Activated CD4-positive, alpha-beta T cell treated with anti-CD3 and anti-CD28 coated beads for 1 hour (primary cell): Measurements from ENCODE around the gene DOCK9.

Experiments used
- DNase-seq: peaks from one replicate; pipeline ENCODE4 v3.0.0-alpha.2; 2020

Gene DOCK9

DNA sequence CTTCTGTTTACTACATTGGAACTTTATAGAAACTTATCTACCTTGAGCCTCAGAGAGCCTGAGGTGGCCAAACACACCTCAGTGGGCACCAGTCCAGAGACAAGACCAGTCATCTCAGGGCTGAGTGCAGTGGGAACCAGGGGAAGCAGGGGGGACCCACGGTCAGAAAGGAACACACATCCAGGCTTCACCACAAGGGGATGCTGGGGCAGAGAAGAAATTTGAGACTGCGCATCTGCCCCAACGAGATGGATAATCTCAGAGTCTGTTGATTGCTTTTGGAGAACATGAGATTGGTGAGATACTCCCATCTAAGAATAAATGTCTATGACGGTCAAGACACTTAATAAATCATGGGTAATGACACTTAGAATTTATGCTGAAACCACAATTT is 98.7 kb downstream of the DOCK9 start:
- no peak for DNase-seq

DNA sequence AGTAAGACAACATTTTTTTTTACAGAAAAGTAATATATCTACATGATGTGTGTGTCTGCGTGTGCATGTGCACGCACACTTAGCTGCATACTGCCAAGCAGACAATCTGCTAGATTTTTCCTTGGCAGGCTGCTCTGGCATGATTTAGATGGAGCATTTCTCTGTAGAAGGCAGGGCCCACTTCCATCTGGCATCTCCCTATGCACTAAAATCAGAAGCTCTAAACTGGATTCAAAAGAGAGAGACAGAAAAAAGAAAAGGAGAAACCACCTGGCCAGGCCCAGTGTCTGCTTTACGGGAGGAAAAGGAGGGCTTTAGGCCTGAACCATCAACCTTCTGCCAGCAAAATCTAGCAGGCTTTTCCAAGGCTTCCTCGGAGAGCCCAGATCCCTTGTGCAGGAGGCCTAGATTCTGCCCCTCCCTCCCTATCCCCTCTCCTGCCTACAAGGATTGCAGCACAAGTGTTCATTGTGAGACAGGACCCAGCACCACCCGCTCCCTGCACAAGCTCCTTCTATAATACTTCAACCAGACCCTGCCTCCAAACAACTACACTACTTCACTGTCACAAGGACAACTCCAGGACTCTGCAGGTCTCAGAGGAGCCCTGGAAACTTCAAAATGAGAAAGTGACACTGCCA is 99.3 kb downstream of the DOCK9 start:
- DNase-seq: no peak

DNA sequence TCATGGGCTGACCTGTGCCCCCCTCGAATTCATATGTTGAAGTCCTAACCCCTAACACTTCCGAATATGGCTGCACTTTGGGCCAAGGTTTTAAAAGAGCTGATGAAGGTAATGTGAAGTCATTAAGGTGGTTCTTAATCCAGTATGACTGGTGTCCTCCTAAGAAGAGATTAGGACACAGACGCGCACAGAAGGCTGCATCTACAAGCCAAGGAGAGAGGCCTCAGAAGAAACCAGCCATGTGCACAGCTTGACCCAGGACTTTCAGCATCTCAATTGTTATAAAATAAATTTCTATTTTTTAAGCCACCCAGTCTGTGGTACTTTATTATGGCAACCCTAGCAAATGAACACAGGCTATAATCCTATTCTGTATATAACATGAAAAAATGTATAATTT is 99.9 kb downstream of the DOCK9 start:
- no peak for DNase-seq

DNA sequence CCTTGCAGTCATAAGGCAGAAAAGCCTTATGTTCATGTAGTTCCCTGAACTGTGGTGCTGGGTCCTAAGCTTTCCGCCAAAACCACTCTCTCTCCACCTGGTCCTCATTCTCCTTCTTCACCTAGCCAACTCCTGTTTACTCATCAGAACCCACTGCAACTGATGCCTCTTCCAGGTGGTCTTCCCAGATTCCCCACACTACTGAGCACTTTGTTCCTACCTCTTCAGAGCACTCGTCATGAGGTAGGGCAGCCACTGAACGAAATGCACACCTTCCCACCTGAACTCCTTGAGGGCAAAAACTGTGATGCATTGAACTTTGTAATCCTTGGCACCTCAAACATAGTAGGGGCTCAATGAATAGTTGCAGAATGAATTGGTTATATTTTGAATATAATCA is 100.4 kb downstream of the DOCK9 start:
- DNase-seq: no peak

DNA sequence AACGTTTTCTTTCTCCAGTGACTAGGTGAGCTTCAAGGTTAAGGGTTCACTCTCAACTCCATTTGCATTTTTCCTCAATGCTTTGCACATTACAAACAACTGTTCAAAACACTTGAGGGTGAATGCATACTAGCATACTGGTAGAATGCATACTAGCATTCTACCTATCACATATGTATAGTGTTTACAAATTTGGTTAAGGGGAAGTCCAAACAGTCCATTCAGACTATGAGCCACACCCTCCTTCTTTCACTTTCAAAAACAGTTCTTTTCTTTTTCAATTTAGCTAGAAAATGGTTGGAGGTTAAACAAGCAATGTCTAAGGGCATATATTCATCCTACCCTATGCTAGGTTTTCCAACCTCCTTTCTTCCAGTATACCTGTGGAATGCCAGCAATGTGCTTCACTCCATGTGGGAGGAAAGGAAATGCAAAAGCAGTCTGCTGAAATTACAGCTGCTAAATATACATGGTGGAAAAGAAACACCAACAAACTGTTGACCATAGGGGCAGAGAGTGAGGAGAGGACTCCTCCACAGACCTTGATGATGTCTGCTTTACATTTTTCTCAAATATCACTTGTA is 102.6 kb downstream of the DOCK9 start:
- no peak for DNase-seq

DNA sequence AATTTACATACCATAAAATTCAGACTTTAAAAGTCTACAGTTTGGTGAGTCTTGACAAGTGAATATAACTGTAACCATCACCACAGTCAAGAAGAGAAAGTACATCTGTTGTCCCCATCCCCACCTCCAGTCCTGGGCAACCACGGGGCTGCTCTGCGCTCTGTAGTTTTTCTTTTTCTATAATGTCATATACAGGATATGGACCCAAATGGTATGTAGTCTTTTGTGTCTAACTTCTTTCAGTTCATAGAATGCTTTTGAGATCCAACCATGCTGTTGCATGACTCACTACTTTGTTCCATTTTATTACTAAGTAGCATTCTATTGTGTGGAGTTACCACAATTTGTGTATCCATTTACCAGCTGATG is 103.9 kb downstream of the DOCK9 start:
- DNase-seq: no peak

DNA sequence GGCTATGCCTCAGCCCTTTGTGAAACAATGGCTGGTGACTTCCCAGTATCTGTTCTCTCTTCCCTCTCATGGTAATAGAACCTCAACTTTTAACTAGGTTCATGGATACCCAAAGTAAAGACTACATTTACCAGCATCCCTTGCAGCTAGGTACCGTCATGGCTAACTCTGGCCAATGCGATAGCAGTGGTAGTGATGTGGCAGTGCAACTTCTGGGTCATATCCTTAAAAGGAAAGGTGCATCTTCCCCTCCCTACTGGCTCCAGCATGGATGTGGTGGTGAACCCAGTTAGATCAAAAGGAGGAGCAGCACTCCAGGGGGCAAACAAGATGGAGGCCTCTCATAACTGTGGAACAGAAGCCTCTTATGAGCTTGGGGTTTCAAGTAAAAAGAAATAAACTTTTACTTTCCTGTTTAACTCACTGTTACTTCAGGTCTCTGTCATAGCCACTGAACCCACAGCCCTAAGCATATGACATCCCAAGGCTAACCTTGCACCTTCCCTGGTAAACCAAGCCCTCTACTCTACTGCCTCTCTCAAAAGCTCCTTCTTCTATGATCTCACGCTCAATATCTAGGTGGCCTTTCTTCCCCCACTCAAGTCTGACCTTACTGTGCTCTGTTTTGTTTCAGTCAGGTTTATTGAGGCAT is 104.4 kb downstream of the DOCK9 start:
- no peak for DNase-seq

DNA sequence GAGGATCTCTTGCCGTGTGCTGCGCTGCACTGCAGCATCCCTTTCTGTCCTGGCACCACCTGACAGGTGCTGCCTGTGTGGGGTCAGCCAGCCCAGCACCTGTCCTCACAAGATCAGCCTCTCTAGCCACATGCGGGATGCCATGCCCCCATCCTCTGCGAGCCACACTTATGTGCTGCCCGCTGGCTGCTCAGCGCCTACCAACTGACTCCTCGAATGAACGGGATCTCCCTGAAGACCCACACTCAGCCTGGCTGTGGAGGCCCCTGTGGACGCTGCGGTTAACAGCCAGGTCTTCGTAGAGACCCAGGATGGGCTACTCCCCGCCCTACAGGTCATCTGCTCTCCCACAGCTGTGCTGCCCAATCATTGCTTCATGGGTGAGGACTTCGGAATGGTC is 106.1 kb downstream of the DOCK9 start:
- DNase-seq: no peak

DNA sequence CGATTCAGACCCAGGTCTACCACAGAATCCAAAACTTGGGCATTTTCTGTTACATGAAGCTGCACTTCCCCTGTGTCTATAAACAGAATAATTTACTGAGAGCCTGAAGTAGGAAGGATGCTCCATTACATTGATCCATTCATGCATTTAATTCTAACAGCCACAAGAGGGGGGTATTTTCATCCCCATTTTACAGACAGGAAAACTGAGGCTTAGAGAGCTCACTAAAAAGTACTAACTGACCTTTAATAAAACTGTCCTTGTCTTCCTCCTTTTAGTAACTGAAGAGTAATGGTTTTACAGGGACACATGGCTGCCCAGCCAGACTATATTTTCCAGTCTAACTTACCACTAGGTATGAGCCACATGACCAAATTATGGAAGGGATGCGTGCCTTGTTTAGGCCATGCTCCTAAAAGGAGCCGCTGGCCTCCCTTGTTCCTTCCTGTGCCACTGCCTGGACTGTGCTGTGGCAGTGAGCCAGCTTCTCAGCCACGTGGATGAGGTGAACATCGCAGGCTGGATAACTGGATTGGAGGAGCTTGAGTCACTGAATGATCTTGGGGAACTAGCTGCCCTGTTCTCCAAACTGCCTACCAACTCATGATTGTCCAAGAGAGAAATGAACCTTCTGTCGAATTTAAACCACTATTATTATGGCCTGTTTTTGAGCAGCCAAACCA is 108.3 kb downstream of the DOCK9 start:
- no peak for DNase-seq

DNA sequence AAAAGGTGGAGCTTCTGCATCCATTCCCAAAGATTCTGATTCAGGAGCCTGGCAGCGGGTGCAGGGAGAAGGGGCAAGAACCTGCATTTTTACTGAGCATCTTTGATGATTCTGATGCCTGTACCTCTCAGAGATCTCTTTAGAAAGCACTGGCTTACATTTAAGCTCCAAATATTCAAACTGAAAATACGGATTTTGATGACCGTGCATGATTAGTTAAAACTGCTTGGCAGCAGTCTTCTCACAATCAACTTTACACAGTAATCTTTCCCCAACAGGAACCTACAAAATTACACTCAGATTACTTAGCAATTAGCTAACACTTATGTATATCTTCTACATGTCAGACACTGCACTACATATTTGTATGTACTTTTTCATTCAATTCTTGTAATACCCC is 108.9 kb downstream of the DOCK9 start:
- DNase-seq: no peak

DNA sequence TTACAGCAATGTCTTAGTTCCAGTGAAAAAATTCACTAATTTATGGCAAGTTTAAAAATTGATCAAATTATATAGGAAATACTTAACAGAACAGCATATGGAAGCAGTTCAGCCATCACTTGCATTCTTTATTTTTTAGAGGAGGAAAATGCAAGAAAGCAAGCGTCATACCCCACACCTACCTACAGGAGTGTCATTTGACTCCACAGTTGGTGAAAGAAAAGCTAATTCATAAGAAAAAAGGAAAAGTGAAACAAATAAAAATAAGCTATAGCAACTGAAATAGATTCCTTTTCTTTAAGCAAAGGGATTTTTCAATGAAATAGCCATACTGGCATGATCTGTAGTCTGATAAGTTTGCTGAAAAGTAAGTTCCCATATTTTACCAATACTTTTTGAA is 111.0 kb downstream of the DOCK9 start:
- DNase-seq: no peak

DNA sequence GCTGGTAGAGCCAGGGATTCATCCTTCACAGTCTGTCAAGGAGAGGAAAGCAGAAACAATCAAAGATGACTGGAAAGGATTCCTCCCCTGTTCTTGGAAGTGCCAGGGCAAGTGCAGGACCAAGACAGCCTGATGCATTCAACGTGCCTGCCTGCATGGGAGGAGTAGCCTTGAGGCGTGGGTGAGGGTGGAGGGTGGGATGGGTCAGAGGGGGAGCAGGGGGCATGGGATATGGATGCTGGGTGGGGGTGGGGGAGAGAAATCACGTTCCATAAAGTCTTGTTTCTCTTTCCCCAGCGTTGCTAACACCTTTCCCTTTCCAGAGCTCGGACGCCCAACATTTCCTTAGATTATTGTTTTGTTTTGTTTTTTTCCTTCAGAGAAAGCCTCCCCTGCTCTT is 117.4 kb downstream of the DOCK9 start:
- DNase-seq: no peak

DNA sequence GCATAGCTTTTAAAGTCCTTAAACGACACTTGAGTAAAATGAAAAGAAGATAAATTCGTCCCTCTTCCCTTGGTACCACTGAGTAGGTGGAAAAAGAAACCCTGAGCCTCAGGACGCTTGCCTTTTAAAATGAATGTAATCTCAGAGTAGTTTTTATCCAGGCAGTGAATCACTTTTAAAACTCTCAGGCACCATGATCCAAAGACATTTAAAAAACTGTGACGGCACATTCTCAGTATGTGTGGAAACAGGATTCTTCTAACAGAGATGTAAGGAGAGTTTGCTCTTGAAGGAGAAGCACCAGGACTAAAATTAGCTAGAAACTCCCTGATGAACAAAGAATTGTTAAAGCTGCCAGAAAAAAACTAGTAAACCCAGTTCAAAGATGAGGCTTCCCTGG is 119.7 kb downstream of the DOCK9 start:
- no peak for DNase-seq

DNA sequence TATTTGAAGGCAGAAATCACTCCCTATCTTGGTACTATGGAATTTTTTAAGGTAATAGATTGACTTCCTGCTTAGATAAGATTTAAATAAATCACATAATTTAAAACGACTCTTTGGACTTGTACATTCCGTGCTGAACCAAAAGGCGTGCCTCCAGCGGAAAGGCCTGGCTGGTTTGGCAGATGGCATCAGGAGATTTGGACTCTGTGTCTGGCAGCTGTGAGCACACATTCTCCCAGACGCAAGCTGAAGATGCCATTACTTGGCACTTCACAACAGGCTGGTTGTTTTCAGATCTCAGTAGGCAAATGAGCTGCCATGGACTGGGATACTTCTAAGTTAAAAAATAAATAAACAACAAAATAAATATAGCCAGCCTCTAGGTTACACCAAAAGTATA is 120.9 kb downstream of the DOCK9 start:
- no peak for DNase-seq

DNA sequence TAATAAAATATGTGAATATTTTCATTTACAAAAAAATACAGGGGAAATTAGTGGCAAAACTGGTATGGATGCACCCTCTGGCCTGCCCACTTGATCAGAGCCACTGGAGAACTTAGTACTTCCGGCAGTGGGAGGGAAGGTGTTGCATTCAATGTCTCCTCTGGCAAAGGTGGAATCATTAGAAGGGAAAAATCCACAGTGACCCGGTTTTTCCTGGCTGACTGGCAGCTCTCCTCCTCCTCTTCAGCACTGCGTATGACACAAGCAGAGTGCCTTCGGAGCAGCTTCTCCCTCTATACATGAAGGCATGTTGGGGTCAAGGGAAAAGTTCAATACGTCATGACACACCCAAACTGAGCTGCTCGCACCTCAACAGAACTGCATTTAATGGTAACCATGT is 123.4 kb downstream of the DOCK9 start:
- DNase-seq: no peak

DNA sequence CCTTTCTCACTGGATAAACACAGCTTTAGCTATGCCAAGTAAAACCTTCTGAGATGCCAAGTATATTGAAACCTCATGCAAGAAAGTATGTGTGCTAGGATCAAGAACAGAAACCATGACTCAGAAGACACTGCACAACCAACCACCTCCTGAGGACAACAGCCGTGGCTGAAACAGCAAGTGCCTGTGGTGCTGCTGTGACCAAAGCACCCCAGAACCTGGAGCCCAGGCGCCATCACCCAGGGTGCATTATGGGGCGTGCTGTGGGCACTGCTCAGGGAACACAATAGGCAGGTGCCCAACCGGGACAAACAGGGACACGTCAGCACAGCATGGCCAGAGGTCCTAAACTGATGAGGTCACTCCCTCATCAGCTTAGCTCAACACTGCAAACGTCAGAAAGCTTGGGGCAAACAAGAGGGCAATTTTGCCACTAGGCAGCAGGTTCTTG is 124.1 kb downstream of the DOCK9 start:
- DNase-seq: no peak

DNA sequence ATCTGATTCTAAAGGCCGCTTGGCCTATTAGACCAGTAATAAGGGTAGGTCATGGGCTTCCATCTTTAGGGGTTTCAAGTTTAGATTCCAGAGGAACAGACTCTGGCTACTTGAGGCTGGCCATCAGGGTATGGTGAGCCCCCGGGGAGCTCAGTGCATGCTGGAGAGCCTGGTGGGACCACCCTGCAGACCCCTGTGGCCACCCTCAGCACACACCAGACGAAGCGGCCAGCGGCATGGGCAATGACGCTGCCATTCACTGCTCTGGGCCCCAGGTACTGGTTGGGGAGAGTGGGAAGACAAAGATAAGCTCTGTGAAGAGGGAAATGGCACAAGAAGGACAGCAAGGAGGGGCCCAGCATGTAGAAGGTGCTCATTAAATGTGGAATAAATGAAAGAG is 126.6 kb downstream of the DOCK9 start:
- no peak for DNase-seq

DNA sequence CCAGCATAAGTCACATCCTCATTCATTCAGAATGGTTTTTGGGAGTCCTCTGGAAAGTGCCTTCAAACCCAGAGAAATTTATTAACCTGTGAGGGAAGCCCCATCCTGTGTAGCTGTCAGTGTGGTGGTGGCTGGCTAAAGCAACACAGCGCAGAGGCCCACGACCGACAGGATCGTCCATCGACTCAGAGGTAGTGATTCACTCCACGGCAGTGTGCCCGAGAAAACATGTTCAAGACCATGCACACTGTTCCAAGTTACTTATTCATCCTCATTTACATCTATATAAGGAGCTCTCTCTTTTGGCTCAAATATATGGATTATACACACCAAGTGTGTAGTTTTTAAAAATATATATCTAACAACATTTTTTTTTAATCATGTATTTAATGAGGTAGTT is 129.1 kb downstream of the DOCK9 start:
- DNase-seq: no peak

DNA sequence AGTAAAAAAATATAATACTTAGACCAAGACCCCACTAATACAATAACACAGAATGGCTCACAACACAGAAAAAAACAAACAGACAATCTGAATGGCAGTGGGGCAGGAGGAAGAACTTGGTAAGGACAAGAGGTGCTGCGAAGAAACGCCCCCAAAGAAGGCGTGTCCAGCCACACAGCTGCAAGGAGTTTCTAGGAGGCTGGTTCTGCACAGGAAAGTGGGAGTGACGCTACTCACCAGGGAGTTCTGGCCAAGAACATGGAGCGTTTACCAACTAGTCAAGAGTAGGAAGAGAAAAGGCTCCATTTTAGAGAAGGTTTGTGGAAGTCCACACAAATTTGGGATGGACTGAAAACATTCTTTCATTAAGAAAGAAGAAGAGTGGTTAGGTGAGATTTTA is 130.1 kb downstream of the DOCK9 start:
- DNase-seq: no peak

DNA sequence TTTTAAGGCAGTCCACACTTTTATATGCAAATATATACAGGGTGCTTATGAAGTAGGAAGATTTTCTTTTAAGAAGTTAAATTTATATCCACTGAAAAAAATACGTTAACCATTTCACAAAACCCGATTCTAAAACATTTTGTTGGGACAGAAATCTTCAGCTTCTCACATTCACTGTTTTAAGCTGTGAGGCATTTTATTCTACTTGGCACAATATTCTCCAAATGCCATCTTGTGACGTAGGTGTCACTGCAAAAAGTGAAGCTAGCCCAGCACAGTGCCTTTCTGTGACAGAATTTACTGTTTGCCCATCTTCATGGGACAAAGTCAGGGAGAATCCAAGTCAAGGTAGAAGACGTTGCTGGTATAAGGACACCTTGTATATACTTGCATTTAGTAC is 130.9 kb downstream of the DOCK9 start:
- DNase-seq: no peak

DNA sequence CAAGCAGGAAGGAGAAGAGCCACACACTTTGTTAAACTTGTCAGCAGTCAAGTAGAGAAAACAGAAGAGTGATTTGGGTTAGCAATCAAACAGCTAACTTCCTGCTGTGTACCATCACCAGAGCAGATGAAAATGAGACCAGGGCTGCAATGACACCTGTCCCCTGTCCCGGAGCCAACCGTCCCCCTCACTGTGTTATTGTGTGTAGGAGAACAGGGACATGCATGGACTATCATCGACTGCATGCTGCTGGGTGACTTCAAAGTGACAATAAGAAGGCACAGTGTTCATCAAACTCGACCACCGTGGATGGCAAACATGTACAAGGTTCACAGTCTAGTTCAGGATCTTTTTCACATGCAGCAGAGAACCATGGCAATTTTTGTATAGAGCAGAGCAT is 131.3 kb downstream of the DOCK9 start:
- DNase-seq: no peak

DNA sequence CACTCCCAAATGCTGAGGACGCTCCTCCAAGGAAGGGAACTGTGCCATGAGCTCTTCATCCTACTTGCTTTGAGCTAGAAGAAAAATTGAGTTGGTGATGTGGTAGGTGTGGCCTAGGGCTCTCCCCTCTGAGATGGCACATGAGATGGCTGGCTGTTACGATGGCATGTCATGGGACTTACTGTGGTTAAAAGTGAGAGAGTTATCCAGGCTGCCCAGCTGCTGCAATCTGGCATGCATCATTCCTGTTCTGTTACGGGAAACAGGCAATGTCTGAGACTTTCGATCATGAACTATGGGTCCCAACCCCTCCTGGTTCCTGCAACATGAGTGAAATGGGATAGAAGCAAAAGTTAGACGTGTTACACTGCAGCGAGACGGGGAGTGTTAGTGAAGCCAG is 132.1 kb downstream of the DOCK9 start:
- DNase-seq: no peak

DNA sequence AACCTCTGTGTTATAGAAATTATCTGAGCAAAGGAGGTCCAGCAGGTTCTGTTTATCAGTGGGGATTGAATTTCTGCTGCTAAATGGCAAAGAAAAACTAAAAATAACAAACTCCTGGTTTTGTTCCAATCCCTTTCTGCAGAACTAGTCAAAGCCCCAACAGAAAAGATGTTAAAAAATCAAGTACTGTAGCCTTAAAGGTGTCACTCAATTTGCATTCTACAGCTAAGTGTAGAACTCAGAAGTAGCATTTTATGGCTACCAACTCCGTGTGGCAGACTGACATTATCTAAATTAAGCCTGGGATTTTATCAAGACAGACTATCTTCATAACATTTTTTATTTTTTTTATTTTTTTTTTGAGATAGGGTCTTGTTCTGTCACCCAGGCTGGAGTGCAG is 133.8 kb downstream of the DOCK9 start:
- DNase-seq: no peak

DNA sequence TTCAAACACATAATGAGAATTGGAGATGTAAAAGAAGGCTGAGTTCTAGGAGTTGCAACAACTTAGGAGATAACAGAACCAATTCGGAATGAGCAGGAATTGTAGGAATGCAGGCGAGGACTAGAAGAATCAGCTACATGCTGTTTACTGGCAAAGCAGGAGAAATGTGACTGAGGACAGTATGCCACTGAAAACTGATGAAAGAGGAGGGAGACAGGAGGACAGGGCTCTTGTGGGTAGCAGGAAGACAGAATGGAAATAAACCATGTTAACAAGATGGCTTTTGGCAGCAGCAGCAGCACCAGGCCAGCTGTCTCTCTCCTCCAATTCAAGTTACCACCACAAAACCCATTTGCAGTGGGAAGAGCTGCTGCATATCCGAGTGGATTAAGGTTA is 134.4 kb downstream of the DOCK9 start:
- DNase-seq: no peak
